HFF-Myc (cell line): ENCODE measurements around the gene ZNF71.

Source experiments
- DNase-seq: peaks from one replicate; pipeline ENCODE4 v3.0.0-alpha.2; 2011; ENCODE audit warnings: low read depth; ENCODE audit errors: extremely low read depth
- H3K4me3 ChIP-seq: replicated peaks from 2 replicates; pipeline ENCODE4 v1.5.1; 2011; ENCODE audit warnings: low read depth, mild to moderate bottlenecking, control low read depth, low read length
- CTCF ChIP-seq: IDR thresholded peaks from 2 replicates; pipeline ENCODE4 v1.5.1; 2012; ENCODE audit warnings: mild to moderate bottlenecking, low read depth, low read length, control low read depth; ENCODE audit errors: missing control alignments

Gene ZNF71

GRCh38 chr19:56597696-56598095, 2.6 kb downstream of the ZNF71 start:
- DNase-seq, result no peak
- H3K4me3 ChIP-seq, result no peak overlapping the region
- TF ChIP-seq CTCF, result no peak

DNA sequence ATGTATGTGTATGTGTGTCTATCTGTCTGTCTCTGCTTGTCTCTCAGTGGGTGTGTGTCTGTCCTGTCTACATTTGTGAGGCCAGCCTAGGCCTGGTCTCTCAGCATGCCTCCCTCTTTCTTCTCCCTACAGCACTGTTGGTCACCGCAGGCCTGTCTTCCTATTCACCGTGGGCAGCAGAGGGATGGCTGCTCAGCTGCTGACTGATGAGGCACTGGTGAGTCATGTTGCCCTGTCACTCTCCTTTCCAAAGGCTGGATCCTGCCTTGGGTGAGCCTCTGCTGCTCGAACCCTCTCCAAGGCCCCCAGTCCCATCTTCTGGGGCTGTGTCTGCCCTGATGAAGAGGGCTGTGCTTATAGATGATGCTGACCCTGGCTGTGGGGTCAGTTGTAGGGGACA, 6.3 kb downstream of the ZNF71 start:
- no peak for DNase-seq
- no peak for TF ChIP-seq CTCF
- no peak overlapping the region for H3K4me3 ChIP-seq

- H3K4me3 ChIP-seq, result no peak overlapping the region
- TF ChIP-seq CTCF, result no peak
- no peak for DNase-seq
Observed at GRCh38 chr19:56603829-56604228, 8.7 kb downstream of the ZNF71 start.

DNA sequence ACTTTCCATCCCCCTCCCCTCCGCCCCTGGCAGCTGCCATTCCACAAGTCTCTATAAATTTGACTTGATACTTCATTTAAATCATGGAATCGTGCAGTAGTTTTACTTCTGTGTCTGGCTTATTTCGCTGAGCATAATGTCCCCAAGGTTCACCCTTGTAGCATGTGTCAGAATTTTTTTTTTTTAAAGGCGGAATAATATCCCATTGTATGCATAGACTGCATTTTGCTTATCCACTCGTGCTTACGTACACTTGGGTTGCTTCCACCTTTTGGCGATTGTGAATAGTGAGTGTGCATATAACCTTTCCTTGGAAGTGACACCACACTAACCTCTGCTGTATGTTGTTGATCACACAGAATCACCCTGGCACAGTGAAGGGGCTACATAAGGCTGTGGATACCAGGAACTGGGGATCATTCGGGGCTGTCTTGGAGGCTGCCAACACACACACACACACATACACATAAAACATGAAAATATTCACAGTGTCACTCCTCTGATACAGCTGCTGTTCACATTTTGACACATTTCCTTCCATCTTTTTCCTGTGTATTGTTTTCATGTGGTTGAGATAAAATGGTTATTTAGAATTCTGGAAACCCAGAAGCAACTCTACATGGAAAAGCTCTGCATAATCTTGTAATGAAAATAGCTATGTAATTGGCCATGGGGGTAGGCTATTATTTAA, 13.3 kb downstream of the ZNF71 start:
- DNase-seq, result no peak
- no peak for TF ChIP-seq CTCF
- no peak overlapping the region for H3K4me3 ChIP-seq

- no peak overlapping the region for H3K4me3 ChIP-seq
- no peak for DNase-seq
- no peak for TF ChIP-seq CTCF
Observed at GRCh38 chr19:56611288-56611687, 16.2 kb downstream of the ZNF71 start.

DNA sequence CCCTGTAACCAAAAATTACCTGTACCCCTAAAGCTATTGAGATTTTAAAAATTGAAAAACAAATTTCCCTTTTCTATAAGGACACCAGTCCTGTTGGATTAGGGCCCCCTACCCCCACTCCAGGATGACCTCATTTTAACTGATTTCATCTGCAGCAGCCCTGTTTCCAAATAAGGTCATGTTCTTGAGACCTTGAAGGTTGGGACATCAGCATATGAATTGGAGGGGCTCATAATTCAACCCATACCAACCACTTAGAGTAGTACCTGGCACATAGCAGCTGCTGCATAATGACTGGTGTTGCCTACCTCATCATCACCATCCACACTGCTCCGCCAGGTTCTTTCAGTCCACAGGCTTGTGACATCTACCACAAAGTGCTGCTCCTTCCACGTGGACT, 17.6 kb downstream of the ZNF71 start:
- H3K4me3 ChIP-seq, result no peak overlapping the region
- no peak for TF ChIP-seq CTCF
- DNase-seq, result no peak

DNA sequence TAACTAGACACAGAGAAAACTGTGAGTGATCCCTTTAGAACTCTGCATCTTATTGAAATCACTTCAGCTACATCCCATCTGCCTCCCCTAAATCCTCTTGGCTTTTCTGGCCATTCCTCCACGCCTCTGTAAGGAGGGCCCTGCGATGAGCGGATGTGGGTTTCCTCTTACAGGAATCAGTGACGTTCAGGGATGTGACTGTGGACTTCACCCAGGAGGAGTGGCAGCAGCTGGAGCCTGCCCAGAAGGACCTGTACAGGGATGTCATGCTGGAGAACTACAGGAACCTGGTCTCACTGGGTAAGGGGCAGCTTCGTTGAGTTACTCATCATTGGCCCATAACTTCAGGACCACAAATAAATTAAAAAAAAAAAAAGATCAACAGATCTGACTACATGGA, 18.5 kb downstream of the ZNF71 start:
- no peak for TF ChIP-seq CTCF
- no peak overlapping the region for H3K4me3 ChIP-seq
- DNase-seq, result no peak
